C4-2B (cell line): ENCODE results near the gene ITIH5.

Experiments used
- CTCF ChIP-seq: fragments of 450-650 bp; conservative IDR thresholded peaks from 2 replicates; pipeline ENCODE4 v1.5.1; 2017; ENCODE audit warnings: mild to moderate bottlenecking
- ZFX ChIP-seq: fragments of 450-650 bp; IDR thresholded peaks from 2 replicates; pipeline ENCODE4 v1.6.1; 2017

- TF ChIP-seq CTCF = no peak
- no peak for TF ChIP-seq ZFX
These were observed 90.4 kb downstream of the ITIH5 start for GRCh38 chr10:7576340-7576739.
